ENCODE measurements around the gene PRAC1.

The PRAC1 gene

GRCh38 chr17:48715496-48716399 lies 6.6 kb downstream of the PRAC1 start:
- H3K4me3 ChIP-seq (replicated peaks in 1 of 2; ENCODE audit: low read depth in 2 of 2, low read length in 2 of 2): no peak overlapping the region
- DNase-seq (ENCODE audit: low read depth in 2 of 2): no peak
- no peak for TF ChIP-seq CTCF (IDR thresholded peaks at IDR 0.05; ENCODE audit: low read depth, low read length)

DNA sequence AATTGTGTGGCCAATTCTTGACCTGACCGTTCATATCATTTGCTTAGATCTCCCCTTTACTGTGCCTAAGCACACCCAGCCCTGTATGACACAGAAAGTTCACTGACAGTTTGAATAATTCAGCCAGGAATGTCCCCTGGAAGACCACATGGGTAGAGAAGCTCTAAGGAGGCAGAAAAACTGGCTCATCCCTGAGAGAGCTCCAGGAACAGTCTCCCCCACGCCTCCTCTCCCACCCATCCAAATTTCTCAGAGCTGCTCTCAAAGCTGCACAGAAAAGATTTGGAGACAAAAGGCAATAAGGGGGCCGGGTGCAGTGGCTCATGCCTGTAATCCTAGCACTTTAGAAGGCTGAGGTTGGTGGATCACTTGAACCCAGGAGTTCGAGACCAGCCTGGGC lies 11.2 kb downstream of the PRAC1 start:
- no peak for DNase-seq (ENCODE audit: low read depth in 2 of 2)
- no peak for TF ChIP-seq CTCF (IDR thresholded peaks at IDR 0.05; ENCODE audit: low read depth, low read length)
- H3K4me3 ChIP-seq (replicated peaks in 1 of 2; ENCODE audit: low read depth in 2 of 2, low read length in 2 of 2): no peak overlapping the region

- no peak for DNase-seq (ENCODE audit: low read depth in 2 of 2)
- no peak overlapping the region for H3K4me3 ChIP-seq (replicated peaks in 1 of 2; ENCODE audit: low read depth in 2 of 2, low read length in 2 of 2)
- no peak for TF ChIP-seq CTCF (IDR thresholded peaks at IDR 0.05; ENCODE audit: low read depth, low read length)
Measured at GRCh38 chr17:48704361-48705248, 17.7 kb downstream of the PRAC1 start.

DNA sequence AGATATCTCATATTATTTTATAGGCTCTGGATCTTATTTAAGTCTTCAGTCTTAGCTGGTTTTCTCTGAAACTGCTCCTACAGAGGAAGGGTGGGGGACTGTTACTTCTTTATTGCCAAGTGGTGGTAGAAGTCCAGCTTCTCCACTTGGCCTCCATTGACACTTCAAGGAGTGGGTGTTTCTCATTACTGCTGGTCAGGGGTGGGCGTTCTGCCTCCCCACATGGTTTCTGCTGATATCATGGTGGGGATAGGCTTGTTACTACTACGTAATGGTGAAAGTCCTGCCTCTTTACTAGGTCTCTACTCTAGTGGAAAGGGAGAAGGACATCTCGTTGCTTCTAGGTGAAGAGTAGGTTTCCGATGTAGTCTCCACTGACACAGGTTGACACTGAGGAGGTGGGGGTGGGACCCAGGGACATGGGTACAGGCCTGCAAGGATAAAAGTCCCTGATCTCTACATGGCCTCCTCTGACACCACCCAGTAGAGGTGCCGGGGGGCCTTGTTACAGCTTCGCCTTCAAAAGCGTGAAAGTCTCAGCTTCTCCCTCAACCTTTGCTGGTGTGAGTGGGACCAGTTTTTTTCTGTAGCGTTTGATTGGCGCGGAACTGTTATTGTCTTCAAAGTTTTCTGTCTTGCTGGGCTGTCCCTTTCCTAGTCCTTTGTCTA lies 20.3 kb downstream of the PRAC1 start:
- TF ChIP-seq CTCF (IDR thresholded peaks at IDR 0.05; ENCODE audit: low read depth, low read length): no peak
- no peak for DNase-seq (ENCODE audit: low read depth in 2 of 2)
- no peak overlapping the region for H3K4me3 ChIP-seq (replicated peaks in 1 of 2; ENCODE audit: low read depth in 2 of 2, low read length in 2 of 2)

- TF ChIP-seq CTCF (IDR thresholded peaks at IDR 0.05; ENCODE audit: low read depth, low read length): no peak
- DNase-seq (ENCODE audit: low read depth in 2 of 2): no peak
- no peak overlapping the region for H3K4me3 ChIP-seq (replicated peaks in 1 of 2; ENCODE audit: low read depth in 2 of 2, low read length in 2 of 2)
Measured at GRCh38 chr17:48693178-48693577, 29.1 kb downstream of the PRAC1 start.

GRCh38 chr17:48692049-48692448 lies 30.3 kb downstream of the PRAC1 start:
- TF ChIP-seq CTCF (IDR thresholded peaks at IDR 0.05; ENCODE audit: low read depth, low read length): no peak
- H3K4me3 ChIP-seq (replicated peaks in 1 of 2; ENCODE audit: low read depth in 2 of 2, low read length in 2 of 2): no peak overlapping the region
- DNase-seq (ENCODE audit: low read depth in 2 of 2): no peak
